MV-4-11 (cell line): ENCODE results near the gene AHDC1.

Experiments
- DNase-seq: peaks from one replicate; lab custom pipeline; 2025; lab: John Stamatoyannopoulos, UW

The AHDC1 gene

DNA sequence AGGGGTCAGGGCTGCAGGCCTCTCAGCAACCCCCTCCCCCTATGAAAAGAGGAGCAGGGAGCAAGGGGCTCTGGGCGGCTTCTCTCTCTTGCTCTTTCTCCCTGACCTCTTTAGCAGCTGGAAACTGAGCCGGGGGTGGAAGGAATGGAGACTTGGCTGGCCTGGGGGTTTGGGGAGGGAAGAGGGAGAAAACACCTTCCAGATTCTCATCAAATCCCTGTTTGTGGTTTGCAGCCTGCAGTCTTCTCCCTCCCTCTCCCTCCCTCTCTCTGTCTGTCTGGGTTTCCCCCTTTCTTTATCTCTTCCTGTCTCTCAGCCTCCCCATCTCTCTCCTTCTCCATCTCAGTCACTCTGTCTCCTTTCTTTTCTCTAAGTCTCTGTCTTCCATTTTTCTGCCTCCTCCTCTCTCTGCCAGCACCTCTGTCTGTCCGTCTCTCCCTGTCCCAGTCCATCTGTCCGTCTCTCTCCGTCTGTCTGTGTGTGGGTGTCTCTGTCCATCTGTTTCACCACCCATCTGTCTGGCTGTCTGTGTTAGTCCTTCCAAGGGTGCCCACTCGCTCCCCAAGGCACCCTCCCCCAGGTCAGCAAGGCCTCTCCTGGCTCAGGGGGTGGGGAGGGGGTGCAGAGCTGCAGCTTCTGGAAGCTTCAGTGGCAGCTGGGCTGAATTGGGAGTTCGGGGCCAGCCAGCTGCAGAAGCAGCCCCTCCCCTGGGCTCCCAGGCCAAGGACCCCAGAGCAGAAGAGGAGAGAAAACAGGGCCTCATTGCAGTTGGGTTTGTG is 6.2 kb downstream of the AHDC1 start:
- no peak for DNase-seq

DNA sequence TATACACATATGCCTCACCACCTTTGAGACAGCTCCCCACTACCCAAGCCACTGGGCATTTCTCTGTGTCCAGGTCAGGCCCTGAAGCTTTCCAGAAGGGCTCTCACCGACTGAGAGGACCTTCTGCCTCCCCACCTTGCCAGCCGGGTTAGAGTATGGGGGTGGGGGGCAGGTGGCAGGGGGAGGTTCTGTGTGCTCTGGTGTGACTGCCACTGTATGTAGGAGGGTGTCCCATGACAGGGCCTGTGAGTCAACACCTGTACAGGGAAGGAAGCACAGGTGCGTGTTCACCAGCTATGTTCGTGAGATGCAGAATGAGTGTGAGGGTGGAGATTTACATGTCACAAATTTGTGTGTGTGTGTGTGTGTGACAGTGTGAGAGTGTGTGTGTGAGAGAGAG is 7.0 kb downstream of the AHDC1 start:
- no peak for DNase-seq

DNA sequence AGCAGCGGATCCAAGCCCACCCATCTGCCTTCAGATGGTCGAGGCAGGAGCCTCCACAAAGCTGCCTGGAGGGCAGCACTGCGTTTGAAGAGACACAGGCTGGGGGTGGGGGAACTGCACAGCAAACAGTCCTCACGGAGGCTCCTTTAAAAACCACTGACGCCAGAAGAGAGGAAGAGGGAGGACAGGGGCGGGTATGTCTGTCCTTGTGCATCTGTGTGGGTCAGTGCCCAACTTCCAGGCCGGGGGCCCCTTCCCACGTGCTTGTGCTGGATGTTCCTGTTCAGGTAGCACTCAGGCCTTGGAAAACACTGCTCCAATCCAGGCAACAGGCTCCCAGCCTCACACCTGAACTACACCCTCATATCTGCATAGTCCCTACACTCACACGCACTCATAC is 7.7 kb downstream of the AHDC1 start:
- DNase-seq: peak; percentile 27

DNA sequence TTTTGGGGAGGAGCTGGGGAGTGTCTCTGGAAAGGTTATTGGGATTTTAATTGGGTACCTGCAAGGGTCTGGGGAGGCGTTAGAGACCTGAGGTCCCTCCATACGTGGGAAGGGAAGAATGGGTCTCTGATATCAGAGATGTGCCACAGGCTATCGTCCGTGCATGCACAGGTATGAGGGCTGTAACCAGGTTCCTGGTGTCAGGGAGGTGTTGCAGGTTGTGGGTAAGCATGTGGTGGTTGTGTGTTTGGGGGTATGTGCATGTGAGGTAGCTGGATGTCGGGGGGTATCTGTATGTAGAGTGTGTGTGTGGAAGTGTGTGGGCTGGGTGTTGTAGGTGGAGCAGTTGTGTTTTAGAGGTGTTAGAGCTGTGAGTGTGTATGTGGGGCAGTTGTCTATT is 8.3 kb downstream of the AHDC1 start:
- DNase-seq: no peak

DNA sequence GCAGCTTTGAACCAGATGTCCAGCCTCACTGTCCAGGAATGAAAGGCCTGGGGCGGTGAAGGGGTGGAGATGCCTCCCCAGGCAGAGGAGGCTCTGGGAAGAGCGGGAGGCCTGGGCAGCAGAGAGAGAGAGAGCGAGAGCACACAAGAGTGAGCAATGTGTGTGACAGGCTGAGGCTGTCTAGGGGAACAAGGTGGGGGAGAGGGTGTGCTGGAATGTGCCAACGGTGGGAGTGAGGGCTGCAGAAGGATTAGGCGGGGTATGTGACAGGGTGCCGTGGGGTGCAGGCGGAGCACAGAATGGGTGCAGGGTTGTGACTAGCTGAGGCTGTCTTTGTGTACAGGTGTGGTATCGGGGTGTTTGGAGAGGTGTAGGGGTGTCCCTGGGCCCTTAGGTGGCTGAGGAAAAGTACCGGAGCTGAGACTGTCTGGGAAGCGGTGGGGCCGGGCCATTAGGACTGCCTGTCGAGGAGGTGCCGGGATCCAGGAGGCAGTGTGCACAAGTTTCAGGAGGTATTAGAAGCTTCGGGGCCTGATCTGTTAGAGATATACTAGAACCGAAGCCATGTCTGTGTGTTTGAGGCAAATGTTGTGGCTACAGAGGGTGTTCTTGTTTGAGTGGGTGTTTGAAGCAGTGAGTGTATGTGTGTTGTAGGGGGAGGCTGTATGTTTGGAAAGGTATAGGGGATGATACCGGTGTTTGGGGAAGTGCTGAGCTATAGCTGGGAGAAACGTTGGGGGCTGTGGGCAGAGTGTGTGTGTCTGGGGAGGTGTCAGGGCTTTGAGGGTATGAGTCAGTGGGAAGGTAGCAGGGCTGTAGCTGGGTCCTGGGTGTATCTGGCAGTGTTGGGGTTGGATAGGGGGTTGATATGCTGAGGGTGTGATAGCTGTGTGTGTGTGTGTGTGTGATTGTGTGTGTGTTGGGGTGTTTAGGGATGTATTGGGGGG is 9.1 kb downstream of the AHDC1 start:
- no peak for DNase-seq

DNA sequence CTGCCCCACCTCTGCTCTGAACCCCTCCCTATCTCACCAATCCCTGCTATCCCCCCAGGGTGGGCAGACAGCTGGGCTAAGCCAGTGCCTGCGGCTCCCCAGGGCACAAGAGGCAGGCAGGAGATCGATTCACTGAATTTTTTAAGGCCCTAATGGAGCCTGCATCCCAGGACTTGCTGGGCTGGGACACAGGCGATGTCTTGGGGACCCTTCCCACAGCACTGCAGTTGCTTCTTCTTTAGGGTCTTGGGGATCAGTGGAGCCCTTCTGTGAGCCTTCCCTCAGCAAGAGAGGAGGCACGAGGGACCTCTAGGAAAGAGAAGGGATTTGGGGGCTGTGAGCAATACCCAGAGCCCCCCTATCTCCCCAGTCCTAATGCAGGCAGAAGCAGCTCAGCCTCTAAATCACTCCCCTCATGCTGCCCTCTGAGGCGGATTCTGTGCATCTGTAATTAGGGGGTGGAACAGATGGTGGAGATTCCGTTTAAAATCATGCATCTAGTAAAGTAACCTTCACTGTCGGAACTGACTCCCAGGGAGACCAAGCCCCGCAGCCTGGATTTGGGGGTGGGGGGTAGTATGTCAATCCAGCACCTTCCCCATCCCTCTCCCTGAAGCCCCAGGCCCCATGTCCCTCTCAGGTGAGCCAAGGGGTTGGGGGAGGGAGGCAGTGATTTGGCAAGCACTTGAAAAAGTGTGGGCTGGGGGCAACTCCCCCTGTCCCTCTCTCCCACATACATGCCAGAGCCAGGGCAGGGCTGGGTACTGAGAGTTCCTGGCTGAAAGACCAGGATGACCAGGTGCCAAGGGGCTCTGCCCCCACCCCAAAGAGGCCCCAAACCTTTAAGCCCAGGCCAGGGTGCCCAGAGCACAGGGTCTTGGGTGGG is 10.0 kb downstream of the AHDC1 start:
- DNase-seq: no peak

DNA sequence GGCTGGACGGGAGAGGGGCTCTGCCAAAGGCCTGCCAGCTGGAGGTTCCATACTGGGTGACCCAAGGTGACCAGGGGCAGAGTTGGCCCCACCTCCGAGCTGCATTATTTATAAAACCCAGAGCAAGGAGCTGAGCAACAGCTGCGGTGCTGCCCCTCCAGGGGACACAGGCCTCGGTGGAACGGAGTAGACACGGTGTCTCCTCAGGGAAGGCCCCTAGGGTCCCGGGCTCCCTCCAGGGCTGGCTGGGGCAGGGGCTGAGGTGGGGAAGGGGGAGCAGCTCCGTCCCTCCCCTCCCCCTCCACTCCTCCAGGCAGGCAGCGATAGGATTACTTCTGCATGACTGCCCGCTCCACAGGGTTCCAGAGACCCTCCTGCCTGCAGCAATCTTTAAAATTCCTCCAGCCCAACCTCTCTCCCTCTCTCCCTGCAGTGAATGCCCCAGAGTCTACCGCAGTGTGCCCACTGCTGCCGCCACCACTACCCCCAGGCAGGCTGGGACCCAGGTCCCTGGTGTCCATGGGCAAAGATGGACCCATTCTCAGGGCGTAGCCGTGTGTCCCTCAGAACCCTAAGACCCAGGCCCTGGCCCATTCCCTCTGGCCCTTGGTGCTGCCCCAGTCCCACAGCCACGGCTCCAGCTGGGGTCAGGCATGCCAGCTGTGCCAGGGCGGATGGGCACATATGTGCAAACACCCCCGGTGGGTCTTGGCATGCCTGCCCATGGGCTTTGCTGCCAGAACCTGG is 10.8 kb downstream of the AHDC1 start:
- DNase-seq: no peak

DNA sequence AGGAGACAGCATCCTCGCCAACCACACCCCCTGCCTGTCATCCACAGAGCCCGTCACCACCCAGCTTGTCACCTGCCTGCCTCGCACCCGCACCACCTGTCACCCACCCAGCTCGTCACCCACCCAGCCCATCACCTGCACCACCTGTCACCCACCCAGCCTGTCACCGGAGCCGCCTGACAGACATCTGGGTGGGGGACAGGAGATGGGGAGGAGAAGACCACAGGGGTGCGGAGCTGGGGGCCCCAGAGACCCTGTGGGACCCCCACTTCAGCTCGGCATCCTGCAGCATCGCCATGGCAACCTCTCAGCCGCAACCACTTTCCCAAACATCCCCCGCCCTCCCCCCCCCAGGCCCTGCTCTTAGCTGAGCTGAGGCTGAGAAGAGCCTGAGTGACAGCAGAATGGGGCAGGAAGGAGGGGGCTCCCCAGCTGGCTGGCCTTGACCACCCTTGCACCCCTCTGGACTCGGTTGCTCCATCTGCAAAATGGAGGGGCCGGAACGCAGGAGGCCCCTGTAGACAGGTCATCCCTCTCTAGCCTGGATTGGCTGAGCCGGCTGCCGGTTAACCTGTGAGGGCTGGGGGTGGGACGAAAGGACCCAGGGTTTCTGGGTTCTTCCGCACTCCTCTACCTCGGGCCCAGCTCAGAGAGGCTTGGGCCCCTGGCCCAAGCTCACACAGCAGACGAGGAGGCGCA is 11.6 kb downstream of the AHDC1 start:
- no peak for DNase-seq

DNA sequence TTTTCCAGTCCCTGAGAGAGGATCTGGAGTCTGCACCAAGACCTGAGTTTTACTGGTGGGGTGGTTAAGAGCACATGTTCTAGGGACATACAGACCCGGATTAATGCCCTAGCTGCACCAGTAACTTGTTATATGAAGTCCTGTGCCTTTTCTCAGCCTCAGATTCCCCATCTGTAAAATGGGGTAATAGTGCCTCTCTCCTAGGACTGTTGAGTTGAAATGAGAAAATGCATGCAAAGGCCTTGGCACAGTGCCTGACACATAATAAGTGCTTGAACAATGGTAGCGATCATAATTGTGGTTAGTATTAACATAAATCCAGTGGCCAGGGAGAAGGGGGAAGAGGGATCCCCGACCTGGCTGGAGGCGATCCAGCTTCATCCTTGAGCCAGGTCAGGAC is 12.3 kb downstream of the AHDC1 start:
- DNase-seq: no peak

DNA sequence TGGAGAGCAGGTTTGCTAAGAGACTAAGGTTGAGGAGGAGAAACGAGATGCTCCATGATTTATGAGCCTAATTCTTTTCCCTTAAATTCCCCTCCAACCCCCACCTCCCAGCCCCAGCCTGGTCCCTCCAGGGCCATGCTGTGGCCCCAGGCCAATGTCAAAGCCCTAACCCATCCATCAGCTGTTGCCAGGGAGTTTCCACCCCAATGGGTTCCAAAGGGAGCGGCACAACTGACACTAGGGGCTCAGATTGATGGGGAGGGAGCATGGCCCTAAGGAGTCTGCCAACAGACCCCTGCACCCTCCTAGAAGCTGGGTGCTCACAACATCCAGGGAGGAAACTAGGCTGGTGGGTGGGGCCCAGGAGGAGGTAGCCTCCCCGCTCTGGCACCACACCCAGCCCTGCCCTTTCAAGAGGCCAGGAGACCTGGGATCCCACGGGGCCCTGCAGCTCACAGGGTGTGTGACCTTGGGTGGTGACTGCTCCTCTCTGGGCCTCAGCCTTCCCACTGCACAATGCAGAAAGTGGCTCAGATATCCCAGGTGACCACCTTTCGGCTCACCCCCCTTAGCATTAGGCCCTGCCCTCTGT is 12.9 kb downstream of the AHDC1 start:
- DNase-seq: no peak

DNA sequence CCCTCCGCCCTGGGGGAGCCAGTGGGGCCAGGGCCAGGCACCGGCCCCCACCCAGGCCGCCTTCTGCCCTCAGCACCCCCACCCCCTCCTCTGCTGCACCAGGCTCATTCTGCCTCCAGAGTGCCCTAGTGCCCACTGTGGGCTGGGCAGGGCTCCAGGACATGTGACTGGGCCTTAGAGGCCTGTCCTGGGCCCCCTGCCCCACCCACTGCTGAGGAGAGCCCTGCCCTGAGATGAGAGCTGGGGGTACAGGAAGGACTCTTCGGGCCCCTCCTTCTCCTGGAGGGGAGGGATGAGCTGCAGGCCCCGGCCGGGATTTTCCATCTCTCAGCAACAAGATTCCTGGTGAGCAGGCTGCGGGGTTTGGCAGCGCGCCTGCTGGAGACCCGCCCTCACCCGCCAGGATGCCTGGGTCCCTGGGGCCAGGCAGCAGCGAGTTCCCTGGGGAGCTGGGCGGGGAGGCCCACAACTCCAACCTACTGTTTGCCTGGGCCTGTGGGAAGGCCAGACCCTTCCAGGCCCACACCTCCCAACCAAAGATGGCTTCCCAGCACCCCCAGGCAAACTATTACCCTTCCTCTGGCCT is 14.0 kb downstream of the AHDC1 start:
- DNase-seq: no peak

DNA sequence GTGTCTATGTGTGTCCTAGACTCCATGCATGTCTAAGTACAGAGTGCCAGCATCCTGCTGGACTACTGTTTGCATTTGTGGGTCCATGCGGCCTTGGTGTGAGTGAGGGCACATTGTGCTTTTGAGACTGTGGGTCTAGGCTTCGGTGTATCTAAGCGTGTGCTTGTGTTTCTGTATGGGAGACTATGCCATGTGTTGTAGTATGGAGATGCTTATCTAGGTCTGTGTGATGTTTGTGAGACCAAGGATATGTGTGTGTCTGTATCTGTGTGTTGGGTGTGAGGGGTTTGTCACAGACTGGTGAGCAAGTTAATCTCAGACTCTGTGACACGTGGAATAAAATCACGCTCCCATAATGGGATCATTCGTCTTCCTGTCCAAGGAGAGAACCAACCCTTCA is 14.5 kb downstream of the AHDC1 start:
- DNase-seq: no peak

DNA sequence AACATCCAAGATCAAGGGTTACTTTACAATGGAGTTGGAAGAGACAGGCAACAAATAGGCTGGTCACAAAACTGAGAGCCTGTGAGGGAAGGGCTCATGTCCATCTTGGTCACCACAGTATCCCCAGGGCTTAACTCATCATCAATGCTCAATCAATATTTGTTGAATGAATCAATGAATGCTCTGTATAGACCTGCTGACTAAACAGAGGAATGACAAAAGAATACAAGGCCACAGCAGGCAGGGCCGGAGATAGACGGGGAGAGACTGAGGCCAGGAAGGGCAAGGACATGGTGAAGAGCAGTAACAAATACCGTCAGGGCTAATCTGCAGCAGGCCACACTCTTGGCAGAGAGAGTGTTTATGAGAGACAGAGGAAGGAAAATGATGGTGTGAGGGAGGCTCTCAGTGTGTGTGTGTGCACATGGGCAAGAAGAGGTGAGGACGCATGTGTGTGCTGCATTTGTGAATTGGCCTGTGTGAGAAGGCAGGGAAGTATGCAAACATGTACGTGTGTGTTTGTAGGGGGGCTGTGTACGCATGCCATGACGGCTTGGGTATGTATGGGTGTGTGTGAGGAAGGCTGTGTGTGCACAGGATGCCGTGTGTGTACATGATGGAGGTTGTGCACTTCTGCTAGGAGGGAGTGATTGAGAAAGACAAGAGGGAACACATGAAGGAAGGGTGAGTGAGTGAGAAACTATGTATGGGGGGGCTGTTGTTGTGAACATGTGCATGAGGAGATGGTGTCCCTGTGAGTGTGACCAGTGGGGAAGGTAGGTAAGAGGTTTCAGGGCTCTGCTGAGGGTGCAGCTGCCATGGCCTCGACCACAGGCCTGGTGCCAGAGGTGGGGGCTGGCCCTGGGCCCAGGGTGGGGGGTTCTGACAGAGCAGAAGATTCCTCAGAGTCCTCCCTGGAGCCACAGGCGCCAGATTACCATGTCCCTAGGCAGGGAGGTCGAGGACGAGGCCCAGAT is 15.4 kb downstream of the AHDC1 start:
- DNase-seq: no peak

DNA sequence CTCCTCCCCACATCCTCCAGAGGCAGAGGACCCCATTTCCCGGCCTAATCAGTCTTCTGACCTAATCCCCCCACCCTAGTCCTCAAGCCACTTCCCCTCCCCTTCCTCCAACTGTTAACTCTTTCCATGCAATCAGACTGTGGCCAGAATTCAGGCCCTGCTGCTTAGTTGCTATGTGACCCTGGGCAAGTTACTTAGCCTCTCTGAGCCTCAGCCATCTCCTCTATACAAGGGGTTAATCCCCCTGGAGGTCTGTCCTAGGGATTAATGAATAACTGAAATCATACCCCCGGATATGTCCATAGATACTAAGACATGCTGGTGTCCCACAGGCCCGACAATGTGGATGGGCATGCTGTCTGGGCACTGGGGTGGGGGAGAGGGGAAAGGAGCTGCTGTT is 18.3 kb downstream of the AHDC1 start:
- no peak for DNase-seq

DNA sequence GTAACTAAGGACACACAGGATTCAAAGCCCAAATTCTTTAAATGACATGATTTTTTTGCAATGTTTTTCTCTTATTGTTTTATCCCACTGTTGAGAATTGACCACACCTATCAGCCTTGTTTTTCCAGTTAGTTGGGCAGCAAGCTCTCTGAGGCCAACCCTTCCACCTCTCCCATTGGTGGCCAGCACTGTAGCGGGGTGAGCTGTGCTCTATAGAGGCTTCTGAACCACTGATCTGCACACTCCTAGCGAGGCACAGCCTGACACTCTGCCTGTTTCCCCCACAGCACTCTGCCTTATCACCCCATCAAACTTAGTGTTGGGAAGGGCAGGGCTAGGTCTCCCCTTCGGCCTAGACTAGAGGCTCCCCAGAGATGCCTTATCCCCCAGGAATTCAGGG is 19.5 kb downstream of the AHDC1 start:
- DNase-seq: no peak

DNA sequence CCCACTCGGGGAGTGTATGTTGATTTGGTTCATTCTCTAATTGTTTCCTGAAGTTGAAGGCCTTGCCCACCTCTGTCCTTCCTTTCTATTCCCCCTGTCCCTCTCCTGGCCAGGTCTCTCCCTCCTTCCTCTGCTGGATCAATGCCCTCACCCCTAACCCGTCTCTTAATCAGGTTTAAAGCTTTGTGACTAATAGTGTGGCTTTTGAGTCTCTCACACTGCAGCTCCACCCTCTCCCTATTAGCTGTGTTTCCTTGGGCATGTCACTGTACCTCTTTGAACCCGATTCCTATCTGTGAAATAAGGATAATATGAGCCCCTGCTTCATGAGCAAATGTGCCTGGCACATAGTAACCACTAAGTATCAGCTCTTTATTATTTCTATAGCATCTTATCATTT is 20.5 kb downstream of the AHDC1 start:
- no peak for DNase-seq

DNA sequence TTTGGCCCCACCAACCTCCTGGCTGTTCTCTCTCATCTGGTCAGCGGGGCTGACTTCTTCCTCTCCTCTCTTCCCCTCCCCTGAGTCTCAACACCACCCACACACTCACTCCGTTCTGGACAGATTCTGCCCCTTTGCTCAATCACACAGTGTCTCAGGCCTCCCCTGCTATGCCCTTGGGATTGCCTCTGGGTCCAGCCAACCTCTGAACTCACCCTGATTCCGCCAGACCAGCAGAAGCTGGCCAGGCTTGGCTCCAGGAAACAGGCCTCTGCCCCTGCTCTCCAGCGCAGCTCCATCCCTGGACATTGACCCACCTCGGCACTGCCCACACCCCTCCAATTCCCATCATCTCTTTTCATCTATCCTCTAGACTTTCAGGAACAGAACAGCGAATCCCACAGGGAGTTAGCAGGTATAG is 22.1 kb downstream of the AHDC1 start:
- no peak for DNase-seq

DNA sequence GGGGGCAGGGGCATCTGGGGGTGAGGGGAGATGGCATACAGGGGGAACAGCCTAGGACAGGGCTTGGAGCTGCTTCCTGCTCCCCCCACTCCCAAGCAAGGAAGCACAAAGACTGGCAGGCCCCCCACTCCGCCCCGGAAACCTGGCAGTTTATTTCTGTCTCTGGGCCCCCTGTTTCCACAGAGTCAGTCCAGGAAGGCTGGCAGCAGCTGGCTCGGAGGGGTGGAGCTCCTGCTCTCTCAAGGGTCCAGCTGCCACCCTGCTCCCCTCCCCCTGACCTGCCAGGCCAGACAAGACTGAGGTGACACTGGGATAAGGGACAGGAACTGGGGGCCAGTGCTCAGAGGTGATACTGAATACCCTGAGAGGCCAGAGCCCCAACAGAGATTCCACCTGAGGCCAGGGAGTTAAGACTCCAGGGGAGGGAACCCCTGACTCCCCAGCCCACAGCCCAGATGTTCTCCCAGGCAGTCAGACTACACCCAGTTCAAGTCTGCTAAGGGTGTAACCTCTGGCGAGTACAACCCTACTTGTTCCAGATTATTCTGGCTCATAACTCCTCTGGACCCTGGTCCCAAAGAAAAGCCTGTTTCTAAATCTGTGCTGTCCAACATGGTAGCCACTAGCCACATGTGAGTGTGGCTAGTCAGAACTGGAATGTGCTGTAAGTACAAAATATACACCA is 26.3 kb downstream of the AHDC1 start:
- no peak for DNase-seq
